Measurements from ENCODE around the gene AKAP8.
"Not testable (repeated sequence)": the region's sequence is repeated elsewhere in the genome, so short reads cannot be mapped to it uniquely, and the experiment has no call there.

The AKAP8 gene

GRCh38 chr19:15379083-15379998 is at the start of gene AKAP8:
AKAP8 (minus strand) TSS chr19:15379787; CDS start chr19:15379731, 56 bp downstream.
- DNase-seq = peak; percentile 99

GRCh38 chr19:15427991-15428471 is 48.4 kb upstream of the AKAP8 start:
- DNase-seq = no peak

GRCh38 chr19:15427350-15427700 is 47.7 kb upstream of the AKAP8 start:
- no peak for DNase-seq

- DNase-seq = no peak
Measured at GRCh38 chr19:15426485-15427349, 47.1 kb upstream of the AKAP8 start.

GRCh38 chr19:15425321-15425950 is 45.8 kb upstream of the AKAP8 start:
- DNase-seq = no peak

- DNase-seq = no peak
Measured at GRCh38 chr19:15424692-15425272, 45.2 kb upstream of the AKAP8 start.

GRCh38 chr19:15424121-15424520 is 44.5 kb upstream of the AKAP8 start:
- DNase-seq = no peak

GRCh38 chr19:15423130-15423529 is 43.5 kb upstream of the AKAP8 start:
- DNase-seq = no peak

- no peak for DNase-seq
Measured at GRCh38 chr19:15422296-15423075, 42.9 kb upstream of the AKAP8 start.

GRCh38 chr19:15421721-15422260 is 42.2 kb upstream of the AKAP8 start:
- peak; percentile 14 for DNase-seq

- no peak for DNase-seq
Measured at GRCh38 chr19:15421136-15421695, 41.6 kb upstream of the AKAP8 start.

GRCh38 chr19:15419413-15420025 is 39.9 kb upstream of the AKAP8 start:
- DNase-seq = no peak

- DNase-seq = peak; percentile 100
Measured at GRCh38 chr19:15418579-15419412, 39.2 kb upstream of the AKAP8 start, which contains the start of gene AKAP8L. AKAP8L (minus strand) TSS chr19:15418988; CDS start chr19:15418923, 65 bp downstream.

- peak; percentile 71 for DNase-seq
Measured at GRCh38 chr19:15418231-15418578, 38.6 kb upstream of the AKAP8 start.

- DNase-seq = peak; percentile 33
Measured at GRCh38 chr19:15417699-15418098, 38.1 kb upstream of the AKAP8 start.

- no peak for DNase-seq
Measured at GRCh38 chr19:15412832-15413231, 33.2 kb upstream of the AKAP8 start.

- not testable (repeated sequence) for DNase-seq
Measured at GRCh38 chr19:15411351-15411750, 31.8 kb upstream of the AKAP8 start.

GRCh38 chr19:15404780-15405211 is 25.2 kb upstream of the AKAP8 start:
- DNase-seq = peak; percentile 77

GRCh38 chr19:15404097-15404779 is 24.7 kb upstream of the AKAP8 start:
- no peak for DNase-seq

Measured in eye (tissue), 1 donor.